ENCODE results near the gene HSP90AB1.

Gene HSP90AB1

GRCh38 chr6:44235891-44236516 lies 10.9 kb upstream of the HSP90AB1 start:
- DNase-seq = no peak

GRCh38 chr6:44237021-44237812 lies 9.7 kb upstream of the HSP90AB1 start:
- peak; percentile 51 for DNase-seq

GRCh38 chr6:44237813-44238433 lies 9.0 kb upstream of the HSP90AB1 start:
- DNase-seq = peak; percentile 74

- DNase-seq = no peak
These were observed 8.1 kb upstream of the HSP90AB1 start for GRCh38 chr6:44238687-44239350.

- no peak for DNase-seq
These were observed 3.6 kb upstream of the HSP90AB1 start for GRCh38 chr6:44243345-44243744.

GRCh38 chr6:44245391-44245911 lies 1.4 kb upstream of the HSP90AB1 start:
- DNase-seq = no peak

- peak; percentile 79 for DNase-seq
These were observed 814 bp upstream of the HSP90AB1 start for GRCh38 chr6:44245912-44246662.

- peak; percentile 87 for DNase-seq
These were observed 719 bp downstream of the HSP90AB1 start for GRCh38 chr6:44247338-44248302.

GRCh38 chr6:44248579-44248978 lies 1.7 kb downstream of the HSP90AB1 start:
- no peak for DNase-seq

GRCh38 chr6:44249082-44249748 lies 2.3 kb downstream of the HSP90AB1 start:
- DNase-seq = no peak

GRCh38 chr6:44250067-44250717 lies 3.3 kb downstream of the HSP90AB1 start:
- DNase-seq = no peak

GRCh38 chr6:44250718-44251123 lies 3.8 kb downstream of the HSP90AB1 start:
- DNase-seq = no peak

GRCh38 chr6:44251576-44252524 lies 4.9 kb downstream of the HSP90AB1 start:
- DNase-seq = no peak

GRCh38 chr6:44253307-44254101 lies 6.6 kb downstream of the HSP90AB1 start:
- DNase-seq = no peak

GRCh38 chr6:44254191-44255104 lies 7.5 kb downstream of the HSP90AB1 start:
- no peak for DNase-seq

GRCh38 chr6:44255105-44255808 lies 8.4 kb downstream of the HSP90AB1 start:
- no peak for DNase-seq

Data from activated T-cell treated with anti-CD3 and anti-CD28 coated beads for 4 hours (primary cell).